ENCODE results near the gene IL6. TPM values are rescaled to one million over a fixed set of nuclear protein-coding genes. Genes with fewer than 3 reads are reported as not detected.

Gene IL6
- total RNA-seq, 4 donors from 2014 or later, result 2.3 to 17.9 (median 5.1) TPM; not detected in 1

DNA sequence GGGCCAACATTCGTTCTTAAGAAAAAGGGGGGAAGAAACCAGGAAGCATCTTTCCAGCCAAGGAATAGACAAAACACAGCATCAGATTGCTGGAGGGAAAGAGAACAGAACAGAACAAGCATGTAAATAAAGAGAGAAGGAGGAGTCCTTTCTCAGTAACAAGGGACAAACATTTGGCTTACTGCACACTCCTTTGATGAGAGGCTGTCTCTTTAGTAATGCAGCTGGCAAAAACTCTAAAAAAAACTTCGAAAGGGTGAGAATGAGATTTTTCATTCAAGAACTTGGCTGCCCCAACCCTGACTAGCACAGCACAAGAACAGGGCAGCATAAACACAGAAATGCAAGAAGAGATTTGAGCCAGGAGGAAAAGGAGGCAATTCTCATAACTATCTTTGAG, 38.9 kb upstream of the IL6 start:
- TF ChIP-seq, protein P1, sequence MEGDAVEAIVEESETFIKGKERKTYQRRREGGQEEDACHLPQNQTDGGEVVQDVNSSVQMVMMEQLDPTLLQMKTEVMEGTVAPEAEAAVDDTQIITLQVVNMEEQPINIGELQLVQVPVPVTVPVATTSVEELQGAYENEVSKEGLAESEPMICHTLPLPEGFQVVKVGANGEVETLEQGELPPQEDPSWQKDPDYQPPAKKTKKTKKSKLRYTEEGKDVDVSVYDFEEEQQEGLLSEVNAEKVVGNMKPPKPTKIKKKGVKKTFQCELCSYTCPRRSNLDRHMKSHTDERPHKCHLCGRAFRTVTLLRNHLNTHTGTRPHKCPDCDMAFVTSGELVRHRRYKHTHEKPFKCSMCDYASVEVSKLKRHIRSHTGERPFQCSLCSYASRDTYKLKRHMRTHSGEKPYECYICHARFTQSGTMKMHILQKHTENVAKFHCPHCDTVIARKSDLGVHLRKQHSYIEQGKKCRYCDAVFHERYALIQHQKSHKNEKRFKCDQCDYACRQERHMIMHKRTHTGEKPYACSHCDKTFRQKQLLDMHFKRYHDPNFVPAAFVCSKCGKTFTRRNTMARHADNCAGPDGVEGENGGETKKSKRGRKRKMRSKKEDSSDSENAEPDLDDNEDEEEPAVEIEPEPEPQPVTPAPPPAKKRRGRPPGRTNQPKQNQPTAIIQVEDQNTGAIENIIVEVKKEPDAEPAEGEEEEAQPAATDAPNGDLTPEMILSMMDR (IDR thresholded peaks at IDR 0.05; ENCODE audit: low read depth), result no peak

DNA sequence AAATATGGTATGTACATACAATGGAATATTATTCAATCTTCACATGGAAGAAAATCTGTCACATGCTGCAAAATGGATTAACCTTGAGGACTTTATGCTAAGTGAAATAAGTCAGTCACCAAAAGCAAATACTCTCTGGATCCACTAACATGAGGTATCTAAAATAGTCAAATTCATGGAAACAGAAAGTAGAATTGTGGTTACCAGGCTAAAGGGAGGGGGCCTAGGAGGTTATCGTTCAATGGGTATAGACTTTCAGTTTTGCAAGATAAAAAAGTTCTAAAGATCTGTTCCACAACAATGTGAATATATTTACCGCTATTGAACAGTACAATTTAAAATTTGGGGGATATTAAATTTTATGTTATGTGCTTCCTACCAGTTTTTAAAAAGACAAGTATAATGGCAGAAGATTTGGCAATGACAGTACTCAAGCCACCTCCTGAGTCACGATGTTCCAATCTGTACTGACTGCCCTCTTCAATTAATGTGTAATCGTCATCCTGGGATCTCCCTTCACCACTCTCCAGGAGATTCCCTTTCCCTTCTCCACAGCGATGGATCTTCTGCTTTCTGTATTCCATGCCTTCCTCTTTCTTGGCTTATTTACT, 32.3 kb upstream of the IL6 start:
- TF ChIP-seq, protein P1 (IDR thresholded peaks at IDR 0.05; ENCODE audit: low read depth), result no peak

DNA sequence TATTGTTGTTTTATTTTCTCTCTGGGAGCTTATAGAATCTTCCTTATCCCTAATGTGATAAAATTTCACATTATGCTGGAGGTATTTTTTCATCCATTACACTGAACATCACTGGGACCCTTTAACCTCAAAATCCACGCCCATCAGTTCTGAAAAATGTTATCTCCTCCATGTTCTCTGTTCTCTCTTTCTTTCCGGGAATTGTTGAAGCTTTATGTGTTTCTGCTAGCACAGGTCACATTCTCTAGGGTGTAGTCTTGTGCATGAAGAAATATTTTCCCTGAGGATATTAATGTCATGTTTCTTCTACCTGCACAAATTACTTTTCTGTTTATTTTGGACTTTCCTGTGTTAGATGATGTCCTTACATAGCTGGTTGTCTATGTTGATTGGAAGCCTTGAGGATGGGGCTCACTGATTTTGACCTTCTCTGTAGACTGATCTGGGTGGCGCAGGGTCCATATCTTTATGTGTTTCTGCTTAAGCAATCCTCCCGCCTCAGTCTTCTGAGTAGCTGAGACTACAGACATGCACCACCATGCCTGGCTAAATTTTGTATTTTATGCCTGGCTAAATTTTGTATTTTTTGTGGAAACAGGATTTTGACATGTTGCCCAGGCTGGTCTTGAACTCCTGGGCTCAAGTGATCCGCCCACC, 31.4 kb upstream of the IL6 start:
- TF ChIP-seq, protein P1 (IDR thresholded peaks at IDR 0.05; ENCODE audit: low read depth), result no peak

DNA sequence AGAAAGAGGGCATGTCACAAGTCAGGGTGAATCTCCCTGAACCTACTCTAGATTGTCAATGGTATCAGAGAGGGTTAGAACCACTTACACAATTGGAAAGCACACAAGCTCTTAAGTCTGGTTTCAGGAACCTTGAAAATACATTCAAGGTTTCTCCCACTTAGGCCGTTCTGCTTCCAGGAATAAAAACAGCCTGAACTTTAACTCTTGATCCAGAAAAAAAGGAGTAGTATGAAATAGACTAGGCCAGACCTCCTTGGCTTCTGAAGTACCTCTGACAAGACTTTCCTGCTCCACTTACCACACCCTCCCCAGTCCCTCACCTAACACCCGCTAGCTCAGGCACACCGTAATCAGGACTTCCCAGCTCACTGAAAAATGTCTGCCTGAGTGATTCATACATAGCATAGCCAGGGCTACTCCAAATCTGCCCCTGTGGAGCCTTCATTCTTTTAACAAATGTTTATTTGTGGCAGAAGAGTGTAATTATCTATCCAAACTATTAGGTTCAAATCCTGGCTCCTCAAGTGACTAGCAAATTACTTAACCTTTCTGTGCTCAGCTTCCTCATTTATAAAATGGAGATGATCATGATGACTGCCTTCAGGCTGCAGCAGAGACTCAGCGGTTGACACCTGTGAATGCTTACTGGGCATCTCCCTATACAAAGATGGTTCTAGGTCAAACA, 30.3 kb upstream of the IL6 start:
- TF ChIP-seq, protein P1 (IDR thresholded peaks at IDR 0.05; ENCODE audit: low read depth), result no peak

DNA sequence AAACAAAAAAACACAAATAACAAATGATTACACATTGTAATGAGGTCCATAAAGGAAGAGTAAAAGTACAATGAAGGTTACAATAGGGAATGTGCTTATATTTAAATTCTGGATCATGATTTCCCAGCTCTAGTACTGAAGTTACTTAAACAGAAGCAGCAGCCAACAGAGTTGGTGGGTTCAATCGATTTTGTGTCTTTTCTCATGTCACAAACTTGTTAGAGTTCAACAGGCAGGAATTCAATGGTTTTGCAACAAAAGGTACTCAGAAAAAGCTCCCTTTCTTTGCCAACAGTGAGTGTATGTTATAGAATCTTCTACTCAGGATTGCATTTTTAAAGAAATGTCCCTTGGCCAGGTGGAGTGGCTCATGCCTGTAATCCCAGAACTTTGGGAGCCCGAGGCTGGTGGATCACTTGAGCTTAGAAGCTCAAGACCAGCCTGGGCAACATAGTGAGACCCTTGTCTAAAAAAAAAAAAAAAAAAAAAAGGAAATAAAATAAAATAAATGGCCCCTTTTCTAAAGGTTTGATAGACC, 29.6 kb upstream of the IL6 start:
- TF ChIP-seq, protein P1 (IDR thresholded peaks at IDR 0.05; ENCODE audit: low read depth), result no peak

DNA sequence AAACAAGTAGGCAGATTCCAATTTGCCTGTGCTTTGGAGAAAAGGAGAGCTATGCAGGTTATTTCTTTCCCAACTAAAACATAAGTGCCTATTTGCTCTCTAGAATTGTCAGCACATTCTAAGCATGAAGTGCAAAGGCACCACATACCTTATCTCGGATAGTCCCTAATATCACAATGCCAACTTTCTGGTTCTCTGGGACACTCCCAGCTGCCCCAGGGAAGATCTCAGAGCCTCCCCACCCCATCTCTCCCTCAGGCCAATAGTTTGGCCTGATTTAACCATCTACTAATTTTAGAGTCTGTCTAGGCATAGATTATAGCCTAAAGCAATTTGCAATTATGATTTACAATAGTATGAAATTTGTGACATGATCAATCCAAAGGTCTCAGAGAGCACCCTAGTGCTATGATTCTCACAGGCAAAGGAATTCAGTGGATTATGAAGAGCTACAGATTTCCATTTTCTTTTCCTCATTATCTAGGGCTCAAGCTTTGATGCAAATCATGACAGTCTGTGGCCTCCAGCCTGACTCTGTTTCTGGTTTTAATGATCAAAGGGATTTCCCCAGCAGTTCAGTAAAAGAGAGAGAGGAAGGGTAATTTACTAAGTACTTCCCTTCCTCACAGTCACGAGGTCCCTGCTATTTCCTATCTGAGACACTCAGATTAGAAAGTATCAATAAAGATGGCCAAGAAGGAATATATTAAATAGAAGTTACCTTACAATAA, 29.0 kb upstream of the IL6 start:
- TF ChIP-seq, protein P1 (IDR thresholded peaks at IDR 0.05; ENCODE audit: low read depth), result no peak
